Mesenchymal stem cell (in vitro differentiated cells and primary cell): ENCODE data around the gene SMARCC1.

Experiments used
- DNase-seq: peaks from one replicate; pipeline ENCODE4 v3.0.0-alpha.2; 2013
- H2AFZ ChIP-seq: one replicate; pipeline ENCODE4 v1.6.1; 2013; ENCODE audit warnings: low read depth, mild to moderate bottlenecking, control low read depth, inconsistent platforms, low read length, moderate library complexity
- H2AK5ac ChIP-seq: 2 replicates; pipeline ENCODE4 v1.6.1; 2013; ENCODE audit warnings: low read length, moderate library complexity, mild to moderate bottlenecking, inconsistent platforms; ENCODE audit not compliant: severe bottlenecking
- H2BK120ac ChIP-seq: one replicate; pipeline ENCODE4 v1.6.1; 2013; ENCODE audit warnings: low read depth, mild to moderate bottlenecking, inconsistent platforms, low read length, moderate library complexity
- H2BK12ac ChIP-seq, 2 experiments: one replicate each; pipeline ENCODE4 v1.6.1; 2013; ENCODE audit warnings: inconsistent platforms in 2 of 2, low read length in 2 of 2, mild to moderate bottlenecking in 2 of 2, moderate library complexity in 2 of 2, control low read depth in 1 of 2
- H2BK15ac ChIP-seq: one replicate; pipeline ENCODE4 v1.6.1; 2013; ENCODE audit warnings: mild to moderate bottlenecking, low read depth, inconsistent platforms; ENCODE audit not compliant: poor library complexity, severe bottlenecking
- H2BK5ac ChIP-seq: 2 replicates; pipeline ENCODE4 v1.6.1; 2013; ENCODE audit warnings: low read depth, mild to moderate bottlenecking, low read length, control low read depth, inconsistent platforms; ENCODE audit not compliant: poor library complexity, severe bottlenecking
- H3K14ac ChIP-seq, 2 experiments: one replicate each; pipeline ENCODE4 v1.6.1; 2013; ENCODE audit warnings: inconsistent platforms in 2 of 2, low read length in 2 of 2, control low read depth in 1 of 2, mild to moderate bottlenecking in 1 of 2, moderate library complexity in 1 of 2
- H3K18ac ChIP-seq, 2 experiments: one replicate each; pipeline ENCODE4 v1.6.1; 2013; ENCODE audit warnings: inconsistent platforms in 2 of 2, low read length in 2 of 2, control low read depth in 1 of 2, low read depth in 1 of 2, mild to moderate bottlenecking in 1 of 2
- H3K23ac ChIP-seq, 2 experiments: one replicate each; pipeline ENCODE4 v1.6.1; 2013; ENCODE audit warnings: inconsistent platforms in 2 of 2, low read length in 2 of 2, mild to moderate bottlenecking in 2 of 2, moderate library complexity in 2 of 2, control low read depth in 1 of 2
- H3K27ac ChIP-seq: 2 replicates; pipeline ENCODE4 v1.5.1; 2013; ENCODE audit warnings: mild to moderate bottlenecking, moderate library complexity, low read length, control low read depth, inconsistent platforms; ENCODE audit not compliant: poor library complexity, severe bottlenecking
- H3K27me3 ChIP-seq, 2 experiments: 2 replicates each; pipeline versions ENCODE4 v1.6.1 to v1.7.0; 2013; ENCODE audit warnings: low read length in 2 of 2, mild to moderate bottlenecking in 2 of 2, moderate library complexity in 2 of 2, control low read depth in 1 of 2, inconsistent platforms in 1 of 2; ENCODE audit not compliant: control insufficient read depth in 1 of 2, insufficient read depth in 1 of 2
- H3K36me3 ChIP-seq, 2 experiments: 2 replicates each; pipeline versions ENCODE4 v1.6.1 to v1.7.0; 2013; ENCODE audit warnings: low read length in 2 of 2, control low read depth in 1 of 2, inconsistent platforms in 1 of 2, low read depth in 1 of 2, mild to moderate bottlenecking in 1 of 2; ENCODE audit not compliant: insufficient read depth in 2 of 2, control insufficient read depth in 1 of 2
- H3K4ac ChIP-seq, 2 experiments: one replicate each; pipeline ENCODE4 v1.6.1; 2013; ENCODE audit warnings: inconsistent platforms in 2 of 2, low read length in 2 of 2, mild to moderate bottlenecking in 2 of 2, moderate library complexity in 2 of 2, control low read depth in 1 of 2, low read depth in 1 of 2
- H3K4me1 ChIP-seq: 2 replicates; pipeline ENCODE4 v1.6.1; 2013; ENCODE audit warnings: low read depth, low read length, control low read depth; ENCODE audit not compliant: control insufficient read depth, insufficient read depth
- H3K4me2 ChIP-seq: 2 replicates; pipeline ENCODE4 v1.6.1; 2013; ENCODE audit warnings: low read length, mild to moderate bottlenecking, inconsistent platforms; ENCODE audit not compliant: poor library complexity, severe bottlenecking
- H3K4me3 ChIP-seq, 2 experiments: 2 replicates each; pipeline versions ENCODE4 v1.5.1 to v1.7.0; 2013; ENCODE audit warnings: low read length in 2 of 2, mild to moderate bottlenecking in 2 of 2, control low read depth in 1 of 2, low read depth in 1 of 2; ENCODE audit not compliant: insufficient read depth in 1 of 2
- H3K79me1 ChIP-seq: replicated peaks from 2 replicates; pipeline ENCODE4 v1.6.1; 2013; ENCODE audit warnings: mild to moderate bottlenecking, control low read depth, low read length, inconsistent platforms; ENCODE audit not compliant: poor library complexity, severe bottlenecking
- H3K9ac ChIP-seq: 2 replicates; pipeline ENCODE4 v1.7.0; 2013; ENCODE audit warnings: mild to moderate bottlenecking, low read length, moderate library complexity
- H3K9me3 ChIP-seq: 2 replicates; pipeline ENCODE4 v1.7.0; 2013; ENCODE audit warnings: mild to moderate bottlenecking, low read length; ENCODE audit not compliant: control insufficient read depth
- H4K8ac ChIP-seq: one replicate; pipeline ENCODE4 v1.6.1; 2013; ENCODE audit warnings: inconsistent platforms, mild to moderate bottlenecking, low read length, moderate library complexity
- H4K91ac ChIP-seq: one replicate; pipeline ENCODE4 v1.6.1; 2013; ENCODE audit warnings: mild to moderate bottlenecking, low read length, inconsistent platforms
- WGBS: methylation state at CpG from one replicate; pipeline ENCODE4 v1.1.7; 2013; ENCODE audit warnings: mixed read lengths; 5-methylcytosine and 5-hydroxymethylcytosine counted together

Gene SMARCC1

DNA sequence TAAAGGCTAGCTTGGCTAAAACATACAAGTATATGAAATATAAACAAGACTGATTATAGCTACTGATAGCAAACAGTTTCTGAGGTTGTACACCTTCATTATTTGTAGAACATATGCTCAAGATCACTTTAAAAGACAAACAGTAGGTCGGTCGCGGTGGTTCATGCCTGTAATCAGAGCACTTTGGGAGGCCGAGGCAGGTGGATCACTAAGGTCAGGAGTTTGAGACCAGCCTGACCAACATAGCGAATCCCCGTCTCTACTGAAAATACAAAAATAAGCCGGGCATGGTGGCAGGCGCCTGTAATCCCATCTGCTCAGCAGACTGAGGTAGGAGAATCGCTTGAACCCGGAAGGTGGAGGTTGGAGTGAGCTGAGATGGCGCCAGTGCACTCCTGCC, 80.3 kb downstream of the SMARCC1 start:
- no peak overlapping the region for H4K91ac ChIP-seq
- H2AK5ac ChIP-seq: no peak overlapping the region
- no peak overlapping the region for H2BK12ac ChIP-seq
- no peaks in the 10 kb centered on the region for H3K27me3 ChIP-seq
- peaks cover 39 to 74% of the 10 kb centered on the region in 2 experiments for H3K36me3 ChIP-seq
- 98% methylated on average over 10 of the region's 11 CpGs for WGBS
- H3K23ac ChIP-seq: no peak overlapping the region
- no peak overlapping the region for H2BK120ac ChIP-seq
- no peak for DNase-seq
- H2BK5ac ChIP-seq: no peak overlapping the region
- H3K4me3 ChIP-seq: no peak overlapping the region
- no peak overlapping the region for H3K18ac ChIP-seq
- H3K9ac ChIP-seq: no peak overlapping the region
- no peak overlapping the region for H3K4me2 ChIP-seq
- H3K79me1 ChIP-seq: peaks cover 20% of the 10 kb centered on the region
- no peak overlapping the region for H3K4ac ChIP-seq
- no peaks in the 10 kb centered on the region for H3K4me1 ChIP-seq
- H2BK15ac ChIP-seq: no peak overlapping the region
- no peak overlapping the region for H3K27ac ChIP-seq
- no peak overlapping the region for H3K14ac ChIP-seq
- H3K9me3 ChIP-seq: no peaks in the 10 kb centered on the region
- H4K8ac ChIP-seq: no peak overlapping the region
- H2AFZ ChIP-seq: no peak overlapping the region

DNA sequence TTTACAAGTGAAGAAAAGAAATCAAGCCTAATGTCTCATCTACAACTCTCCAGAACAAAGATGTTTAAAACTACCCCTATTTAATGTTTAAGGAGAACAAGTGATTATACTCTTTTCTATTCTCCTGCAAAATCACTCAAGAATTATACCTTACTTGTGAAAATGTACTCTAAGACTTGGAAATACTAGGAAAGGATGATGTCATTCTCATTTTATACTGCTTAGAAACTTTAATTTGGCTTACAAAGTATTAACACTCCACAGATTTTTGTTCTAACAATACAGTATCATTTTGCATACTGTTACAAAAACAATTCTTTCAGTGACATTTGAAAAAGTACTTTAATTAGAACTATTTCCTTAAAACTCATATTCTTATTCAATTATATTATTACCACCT, 89.5 kb downstream of the SMARCC1 start:
- Histone ChIP-seq H2BK12ac (no peak overlapping the region), H4K8ac (no peak overlapping the region), H2BK120ac (no peak overlapping the region), H3K79me1 (peaks cover 31% of the 10 kb centered on the region), H2AFZ (no peak overlapping the region), H3K4me2 (no peak overlapping the region), H3K27me3 (no peaks in the 10 kb centered on the region), H3K4me1 (no peaks in the 10 kb centered on the region), H2BK15ac (no peak overlapping the region), H3K36me3 (peaks cover 31 to 84% of the 10 kb centered on the region in 2 experiments), H2AK5ac (no peak overlapping the region), H3K23ac (no peak overlapping the region), H2BK5ac (no peak overlapping the region), H3K18ac (no peak overlapping the region), H3K9ac (no peak overlapping the region), H3K27ac (no peak overlapping the region), H3K4me3 (no peak overlapping the region), H3K4ac (no peak overlapping the region), H4K91ac (no peak overlapping the region), H3K14ac (no peak overlapping the region), H3K9me3 (no peaks in the 10 kb centered on the region)
- DNase-seq: no peak

DNA sequence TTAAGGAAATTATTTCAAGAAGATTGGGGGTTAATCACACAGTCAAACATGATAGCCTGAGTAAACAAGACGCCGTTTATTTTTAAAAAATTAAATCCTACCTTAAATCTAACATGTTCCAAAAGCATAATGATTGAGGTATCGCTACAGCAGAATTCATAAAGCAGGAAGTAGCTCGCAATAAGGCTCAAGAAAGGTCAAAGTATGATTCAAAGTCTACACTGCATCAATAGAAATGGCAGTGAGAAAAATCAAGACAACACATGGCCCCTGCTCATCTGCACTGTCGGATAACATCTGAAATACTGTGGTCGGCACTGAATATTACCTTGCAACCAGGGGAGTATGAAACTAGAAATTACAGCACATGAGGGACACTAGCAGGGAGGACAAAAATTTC, 93.2 kb downstream of the SMARCC1 start:
- peaks cover 21% of the 10 kb centered on the region for H3K79me1 ChIP-seq
- no peaks in the 10 kb centered on the region for H3K9me3 ChIP-seq
- peaks cover 25 to 87% of the 10 kb centered on the region in 2 experiments for H3K36me3 ChIP-seq
- WGBS: 97% methylated on average over 6 of the region's 6 CpGs
- H4K91ac ChIP-seq: no peak overlapping the region
- H2AK5ac ChIP-seq: no peak overlapping the region
- H3K4me2 ChIP-seq: no peak overlapping the region
- H3K4me1 ChIP-seq: no peaks in the 10 kb centered on the region
- no peak overlapping the region for H3K27ac ChIP-seq
- no peak overlapping the region for H2BK120ac ChIP-seq
- H2BK12ac ChIP-seq: no peak overlapping the region
- no peak overlapping the region for H3K4me3 ChIP-seq
- no peak overlapping the region for H3K23ac ChIP-seq
- H3K9ac ChIP-seq: no peak overlapping the region
- DNase-seq: no peak
- H3K4ac ChIP-seq: no peak overlapping the region
- H3K18ac ChIP-seq: no peak overlapping the region
- no peak overlapping the region for H2BK5ac ChIP-seq
- no peak overlapping the region for H3K14ac ChIP-seq
- no peak overlapping the region for H2BK15ac ChIP-seq
- H4K8ac ChIP-seq: no peak overlapping the region
- no peaks in the 10 kb centered on the region for H3K27me3 ChIP-seq
- no peak overlapping the region for H2AFZ ChIP-seq

DNA sequence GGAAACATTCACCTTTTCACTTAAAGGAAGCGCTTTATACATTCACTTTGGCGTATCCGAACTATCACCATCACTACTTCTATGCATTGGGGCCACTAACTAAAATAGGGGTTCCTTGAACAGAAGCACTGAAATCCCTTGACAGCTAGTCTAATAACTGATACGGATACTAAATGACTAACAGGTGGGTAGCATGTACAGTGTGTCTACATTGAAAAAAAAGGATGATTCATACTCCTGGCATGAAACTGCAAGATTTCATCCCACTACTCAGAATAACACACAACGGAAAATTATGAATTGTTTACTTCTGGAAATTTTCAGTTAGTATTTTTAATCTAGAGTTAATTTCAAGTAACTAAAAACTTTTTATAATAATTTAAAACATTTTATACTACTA, 96.7 kb downstream of the SMARCC1 start:
- Histone ChIP-seq H3K36me3 (peaks cover 25 to 82% of the 10 kb centered on the region in 2 experiments), H4K91ac (no peak overlapping the region), H3K4me1 (no peaks in the 10 kb centered on the region), H3K27ac (no peak overlapping the region), H3K4ac (no peak overlapping the region), H2AK5ac (no peak overlapping the region), H2BK12ac (no peak overlapping the region), H3K9me3 (no peaks in the 10 kb centered on the region), H3K23ac (no peak overlapping the region), H3K27me3 (no peaks in the 10 kb centered on the region), H4K8ac (no peak overlapping the region), H3K18ac (no peak overlapping the region), H3K79me1 (peaks cover 16% of the 10 kb centered on the region), H2BK15ac (no peak overlapping the region), H3K4me2 (no peak overlapping the region), H2AFZ (no peak overlapping the region), H2BK120ac (no peak overlapping the region), H3K4me3 (no peak overlapping the region), H2BK5ac (no peak overlapping the region), H3K14ac (no peak overlapping the region), H3K9ac (no peak overlapping the region)
- 96% methylated on average over 3 of the region's 5 CpGs for WGBS
- no peak for DNase-seq
